ENCODE data around the gene TSPAN31.

Gene TSPAN31

GRCh38 chr12:57754411-57755193 is 9.8 kb downstream of the TSPAN31 start, which contains the start of gene MARCHF9:
Gene MARCHF9 (plus strand): TSS chr12:57755103. CDS start chr12:57755529, 426 bp downstream.
- peak; percentile 97 for DNase-seq

DNA sequence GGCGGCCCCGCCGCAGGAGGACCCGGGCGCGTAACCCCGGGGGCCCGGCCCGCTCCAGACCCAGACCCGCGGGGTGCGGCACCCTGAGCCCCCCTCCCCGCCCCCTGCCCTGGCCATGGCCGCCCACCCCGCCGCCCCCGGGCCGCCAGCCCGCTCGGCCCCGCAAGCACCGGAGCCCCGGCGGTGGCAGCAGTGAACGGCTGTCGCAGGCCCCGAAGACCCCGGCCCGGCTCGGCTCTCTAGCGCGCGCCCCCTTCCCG is 10.3 kb downstream of the TSPAN31 start:
- no peak for DNase-seq

- DNase-seq = no peak
Measured at GRCh38 chr12:57755454-57756372, 10.9 kb downstream of the TSPAN31 start.

DNA sequence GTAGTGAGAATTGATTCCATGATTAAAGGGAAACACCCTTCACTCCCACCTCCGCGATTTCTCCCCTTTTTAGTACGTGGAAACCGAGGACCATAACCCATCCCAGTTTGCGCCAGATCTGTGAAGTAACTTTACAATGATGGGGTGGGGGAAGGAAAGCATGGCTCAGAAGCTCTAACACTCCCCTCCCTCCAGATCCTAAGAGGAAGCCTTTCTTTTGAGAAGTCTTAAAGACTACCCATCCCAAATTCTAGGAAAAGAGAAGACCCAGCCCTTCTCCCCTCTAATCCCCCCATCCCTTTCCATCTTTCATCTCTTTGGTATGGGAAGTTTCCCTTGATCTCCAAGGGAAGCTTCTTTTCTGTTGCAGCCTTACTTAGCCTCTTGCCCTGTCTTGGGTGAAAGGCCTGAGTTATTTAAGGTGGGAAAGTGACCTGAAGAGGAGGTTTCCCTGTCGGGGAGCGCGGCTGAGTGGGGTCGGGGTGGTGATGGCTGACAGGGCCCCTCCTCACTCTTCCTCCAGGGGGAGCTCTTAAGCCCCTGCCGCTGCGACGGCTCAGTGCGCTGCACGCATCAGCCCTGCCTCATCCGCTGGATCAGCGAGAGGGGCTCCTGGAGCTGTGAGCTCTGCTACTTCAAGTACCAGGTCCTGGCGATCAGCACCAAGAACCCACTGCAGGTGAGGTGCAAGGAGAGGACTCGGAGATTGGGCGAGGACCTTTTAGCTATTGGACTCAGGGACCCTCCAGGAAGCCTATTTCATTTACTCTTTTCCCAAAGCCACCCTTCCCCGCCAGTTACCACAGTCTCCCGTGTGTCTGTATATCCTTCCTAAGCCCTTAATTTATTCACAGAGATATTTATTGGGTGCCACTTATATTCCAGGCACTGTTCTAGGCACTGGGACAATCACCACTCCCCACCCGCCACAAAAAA is 11.8 kb downstream of the TSPAN31 start:
- no peak for DNase-seq

DNA sequence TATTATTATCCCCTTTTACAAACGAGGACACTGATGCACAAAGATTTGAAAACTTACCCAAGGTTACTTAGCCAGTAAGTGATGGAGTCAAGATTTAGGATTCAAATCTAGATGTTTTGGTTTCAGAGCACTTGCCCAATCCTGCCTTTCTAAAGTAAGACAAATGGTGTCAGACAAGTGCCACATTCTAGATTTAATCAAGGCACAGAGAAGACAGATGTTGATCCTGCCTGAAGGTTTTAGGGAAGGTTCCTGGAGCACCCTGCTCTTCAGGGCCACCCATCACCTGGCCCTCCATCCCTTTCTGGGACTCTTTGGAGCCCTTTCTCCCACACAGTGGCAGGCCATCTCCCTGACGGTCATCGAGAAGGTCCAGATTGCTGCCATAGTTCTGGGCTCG is 12.9 kb downstream of the TSPAN31 start:
- DNase-seq = no peak

DNA sequence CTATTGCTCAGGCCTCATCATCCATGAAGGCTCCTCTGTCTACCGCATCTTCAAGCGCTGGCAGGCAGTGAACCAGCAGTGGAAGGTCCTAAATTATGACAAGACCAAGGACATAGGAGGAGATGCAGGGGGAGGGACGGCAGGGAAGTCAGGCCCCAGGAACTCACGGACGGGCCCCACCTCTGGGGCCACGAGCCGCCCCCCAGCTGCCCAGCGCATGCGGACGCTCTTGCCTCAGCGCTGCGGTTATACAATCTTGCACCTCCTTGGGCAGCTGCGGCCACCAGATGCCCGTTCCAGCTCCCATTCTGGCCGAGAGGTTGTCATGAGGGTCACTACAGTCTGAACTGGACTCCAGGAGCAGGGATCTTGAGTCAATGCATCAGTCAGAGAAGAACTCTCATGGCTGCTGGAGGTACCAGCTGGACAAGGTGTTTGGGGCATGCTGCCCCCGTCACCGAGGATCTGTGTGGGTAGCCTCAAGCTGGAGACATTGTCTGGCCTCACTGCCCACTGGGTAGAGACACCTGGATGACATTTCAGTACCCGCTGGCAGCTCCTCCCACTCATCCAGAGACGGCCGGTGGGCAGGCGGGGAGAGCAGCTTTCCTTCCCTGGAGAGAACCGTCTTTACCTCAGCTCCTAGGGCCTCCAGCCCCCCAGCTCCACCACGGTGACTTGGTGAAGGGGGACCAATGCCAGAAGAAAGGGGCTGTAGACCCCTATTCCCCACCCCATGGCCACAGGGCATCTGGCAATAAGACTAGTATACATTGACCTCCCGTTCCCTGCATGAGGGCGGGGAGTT is 13.9 kb downstream of the TSPAN31 start:
- no peak for DNase-seq

- peak; percentile 72 for DNase-seq
Measured at GRCh38 chr12:57759360-57759980, 14.6 kb downstream of the TSPAN31 start.

DNA sequence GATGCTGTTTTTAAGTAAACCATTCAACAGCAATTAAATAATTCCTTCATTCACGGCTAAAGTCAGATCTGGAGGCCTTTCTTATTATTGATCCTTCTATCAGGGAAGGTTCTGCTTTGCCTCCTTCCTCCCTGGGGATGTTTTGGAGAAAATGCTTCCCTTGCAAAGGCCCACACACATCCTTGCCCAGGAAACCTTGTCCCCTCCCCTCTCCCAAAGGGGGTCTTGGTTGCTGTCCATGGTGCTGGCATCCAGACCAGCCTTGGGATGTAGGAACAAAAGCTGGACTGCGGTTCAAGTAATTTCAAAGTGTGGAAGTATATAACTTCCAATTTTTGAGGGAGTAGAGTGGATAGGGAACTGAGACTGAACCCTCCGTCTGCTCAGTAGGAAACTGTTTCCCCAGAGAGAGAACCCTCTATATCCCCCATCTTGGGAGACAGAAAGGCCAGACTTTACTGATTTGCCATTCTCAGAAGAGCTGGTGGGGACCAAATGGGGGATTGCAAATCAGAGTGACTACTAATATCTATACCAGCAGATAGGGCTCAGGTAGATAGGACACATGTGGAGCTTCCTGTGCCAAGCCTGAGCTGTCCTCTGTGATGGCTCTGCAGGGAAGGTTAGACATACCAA is 15.6 kb downstream of the TSPAN31 start:
- DNase-seq = no peak

GRCh38 chr12:57761391-57761998 is 16.7 kb downstream of the TSPAN31 start:
- no peak for DNase-seq

DNA sequence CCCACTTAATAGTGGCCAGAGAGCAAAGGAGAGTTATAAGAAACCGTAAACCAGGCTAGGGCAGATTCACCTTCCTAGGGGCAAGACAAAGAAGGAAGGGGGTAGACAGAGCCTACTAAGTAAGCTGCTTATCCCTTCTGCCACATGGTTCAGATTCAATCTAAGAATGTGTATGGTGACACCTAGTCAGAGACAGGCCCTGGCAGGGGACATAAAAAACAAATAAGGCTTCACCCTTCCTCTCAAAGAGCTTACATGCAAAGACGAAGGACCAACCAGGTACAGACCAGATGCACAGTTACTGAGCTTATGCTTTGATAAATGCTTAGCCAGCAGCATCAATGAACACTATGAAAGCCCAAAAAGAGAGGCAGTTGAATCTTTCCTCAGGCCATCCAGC is 17.6 kb downstream of the TSPAN31 start:
- no peak for DNase-seq

- DNase-seq = no peak
Measured at GRCh38 chr12:57763881-57764661, 19.2 kb downstream of the TSPAN31 start.

DNA sequence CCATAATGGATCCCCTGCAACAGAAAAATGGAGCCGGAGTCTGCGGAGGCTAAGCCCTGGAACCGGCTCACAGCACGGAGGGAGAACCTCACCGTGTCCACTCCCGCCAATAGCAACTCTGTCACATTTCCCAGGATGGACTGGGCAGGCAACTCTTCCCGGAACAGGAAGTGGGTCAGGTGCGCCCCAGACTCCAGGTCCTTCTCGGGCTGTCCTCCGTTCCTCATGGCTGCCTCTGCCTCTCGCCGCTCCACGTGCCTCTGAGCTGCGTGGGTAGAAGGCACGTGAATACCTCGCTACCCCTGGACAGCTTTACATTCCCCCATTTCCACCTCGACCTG is 19.8 kb downstream of the TSPAN31 start:
- no peak for DNase-seq

GRCh38 chr12:57765003-57765697 is 20.3 kb downstream of the TSPAN31 start:
- peak; percentile 47 for DNase-seq

DNA sequence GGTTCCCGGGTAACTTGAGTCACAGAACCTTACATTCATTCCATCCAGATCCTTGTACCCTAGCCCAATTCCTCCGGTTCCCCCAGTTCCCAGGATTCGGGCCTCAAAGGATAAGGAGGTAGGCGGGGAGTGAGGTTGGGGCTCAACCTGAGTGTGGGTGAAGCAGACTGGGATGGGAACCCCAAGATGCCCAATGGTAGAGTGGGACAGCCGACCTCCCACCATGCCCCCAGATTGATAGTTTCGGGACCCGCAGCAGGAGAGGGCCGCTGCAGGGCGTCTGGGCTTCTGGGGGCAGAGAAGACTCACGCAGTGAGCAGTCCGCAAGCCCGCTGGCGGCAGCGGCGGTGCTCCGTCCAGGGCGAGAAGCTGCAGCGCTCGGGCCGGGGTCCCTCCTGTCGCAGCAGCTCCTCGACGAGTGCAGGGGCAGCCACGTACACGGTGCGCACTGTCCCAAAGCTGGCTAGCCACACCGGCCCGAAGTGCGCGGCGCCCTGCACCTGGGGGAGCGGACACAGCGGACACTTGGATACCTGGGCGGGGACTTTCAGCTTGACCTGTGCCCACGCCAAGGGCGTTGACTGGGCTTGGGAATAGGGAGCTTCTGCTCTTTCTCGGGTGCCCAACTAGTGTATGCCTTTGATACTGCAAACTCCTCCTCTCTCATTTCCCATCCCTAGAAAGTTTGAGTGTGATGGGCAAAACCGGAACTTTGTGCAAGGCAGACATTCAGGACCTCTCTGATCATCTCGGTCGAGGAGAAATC is 21.0 kb downstream of the TSPAN31 start:
- DNase-seq = no peak

DNA sequence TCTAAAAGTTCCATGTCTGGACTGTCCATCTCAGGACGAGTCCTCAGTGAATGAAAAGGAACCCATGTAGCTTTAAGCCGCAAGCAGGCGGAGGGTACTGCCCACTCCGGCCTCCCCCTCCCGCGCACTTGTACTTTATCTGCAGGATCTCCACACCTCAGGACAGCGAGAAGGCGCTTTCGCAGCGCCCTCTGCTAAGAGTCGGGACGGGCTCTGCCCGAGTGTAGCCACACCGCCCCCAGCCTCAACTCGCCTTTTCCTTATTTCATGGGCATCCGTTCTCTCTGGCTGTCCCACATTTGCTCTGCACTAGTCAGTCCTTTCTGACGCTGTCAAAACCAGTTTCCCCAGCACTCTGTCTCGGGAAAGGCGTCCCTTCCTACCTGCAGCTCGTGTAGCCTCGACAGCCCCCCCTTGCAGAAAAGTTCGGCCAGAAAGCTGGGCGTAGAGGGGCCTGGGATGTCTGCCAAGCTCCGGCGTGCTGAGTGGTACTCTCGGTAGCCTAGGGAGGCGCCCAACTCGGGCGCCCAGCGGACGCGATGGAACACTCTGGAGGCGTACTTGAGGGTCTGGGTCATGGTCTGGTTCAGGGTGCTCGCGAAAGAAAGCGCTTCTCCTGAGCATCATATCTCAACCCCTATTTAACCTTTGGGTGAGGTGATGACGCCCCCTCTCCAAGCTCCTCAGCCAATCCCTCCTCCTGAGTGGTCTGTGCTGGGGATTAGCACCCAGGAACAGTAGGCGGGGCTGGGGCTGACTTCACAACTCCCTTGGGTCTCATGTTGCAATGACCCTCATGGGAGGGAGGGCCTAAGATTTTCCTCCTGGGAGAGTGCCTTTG is 21.8 kb downstream of the TSPAN31 start, which contains the start of gene CYP27B1:
Gene CYP27B1 (minus strand): TSS at position 615 of the 841 bp plus-strand sequence. CDS start 37 bp downstream, at position 578.
- peak; percentile 81 for DNase-seq

DNA sequence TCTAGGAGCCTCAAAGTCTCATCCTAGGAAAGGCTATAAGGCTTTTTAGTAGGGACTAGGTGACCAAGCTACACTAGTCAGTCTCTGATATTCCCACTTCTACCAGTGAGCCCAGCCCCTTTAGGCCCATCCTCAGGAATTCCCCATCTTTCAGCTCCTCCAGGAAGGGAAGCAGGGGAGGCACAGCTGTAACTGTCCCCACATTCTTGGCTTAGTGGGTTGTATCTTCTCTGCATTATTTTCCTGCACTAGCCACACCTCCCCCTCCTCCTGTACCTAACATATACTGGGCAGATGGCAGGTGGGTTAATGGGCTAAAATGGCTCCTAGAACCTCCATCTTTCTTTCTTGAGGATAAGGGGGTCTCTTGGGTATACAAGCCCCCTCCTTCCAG is 22.5 kb downstream of the TSPAN31 start:
- DNase-seq = no peak

- DNase-seq = no peak
Measured at GRCh38 chr12:57767876-57768275, 23.0 kb downstream of the TSPAN31 start.

Measured in NCI-H510A treated with DMSO at 0.1 percent for 48 hours (cell line).